RPMI7951 (cell line): ENCODE measurements around the gene DCDC2C. TPM values are rescaled to one million over a fixed set of nuclear protein-coding genes. Genes with fewer than 3 reads are reported as not detected.
"Not testable (repeated sequence)": the region's sequence is repeated elsewhere in the genome, so short reads cannot be mapped to it uniquely, and the experiment has no call there.

Source experiments
- DNase-seq: peaks from one replicate; pipeline ENCODE4 v3.0.0-alpha.2; 2012; ENCODE audit warnings: low read depth
- total RNA-seq: library from RNA; depleted of rRNA; stranded (reverse); fragments of >200 nt; shearing (Covaris generic); gene quantifications from 2 replicates; pipeline ENCODE4 v1.2.3, GENCODE V29; 2014; rRNA removed

Gene DCDC2C
- not detected in 2 replicates for total RNA-seq

- no peak for DNase-seq
These were observed at the start of gene DCDC2C for GRCh38 chr2:3703236-3703756. DCDC2C (plus strand) TSS chr2:3703575; CDS start chr2:3703752, 177 bp downstream.

GRCh38 chr2:3654011-3654410 is 49.4 kb upstream of the DCDC2C start:
- no peak for DNase-seq

- no peak for DNase-seq
These were observed 48.7 kb upstream of the DCDC2C start for GRCh38 chr2:3654531-3655225.

GRCh38 chr2:3655871-3656761 is 47.3 kb upstream of the DCDC2C start:
- no peak for DNase-seq

- peak; percentile 24 for DNase-seq
These were observed 46.3 kb upstream of the DCDC2C start for GRCh38 chr2:3656762-3657721.

GRCh38 chr2:3657881-3658280 is 45.5 kb upstream of the DCDC2C start, which contains the start of gene ALLC:
ALLC (plus strand) TSS chr2:3658200; CDS start chr2:3671158, 12,958 bp downstream.
- no peak for DNase-seq

GRCh38 chr2:3659447-3660432 is 43.6 kb upstream of the DCDC2C start:
- DNase-seq, result no peak

- not testable (repeated sequence) for DNase-seq
These were observed 42.7 kb upstream of the DCDC2C start for GRCh38 chr2:3660640-3661039.

- no peak for DNase-seq
These were observed 42.2 kb upstream of the DCDC2C start for GRCh38 chr2:3661149-3661660.

- peak; percentile 9 for DNase-seq
These were observed 41.1 kb upstream of the DCDC2C start for GRCh38 chr2:3662239-3662638.

- DNase-seq, result no peak
These were observed 39.3 kb upstream of the DCDC2C start for GRCh38 chr2:3664118-3664517.

- no peak for DNase-seq
These were observed 38.5 kb upstream of the DCDC2C start for GRCh38 chr2:3664925-3665324.

GRCh38 chr2:3665886-3666612 is 37.3 kb upstream of the DCDC2C start:
- DNase-seq, result no peak

GRCh38 chr2:3666613-3666975 is 36.8 kb upstream of the DCDC2C start:
- DNase-seq, result no peak

- no peak for DNase-seq
These were observed 36.2 kb upstream of the DCDC2C start for GRCh38 chr2:3667151-3667631.

GRCh38 chr2:3669656-3670055 is 33.7 kb upstream of the DCDC2C start:
- DNase-seq, result no peak

- no peak for DNase-seq
These were observed 33.0 kb upstream of the DCDC2C start for GRCh38 chr2:3670376-3670775.

GRCh38 chr2:3670941-3671340 is 32.4 kb upstream of the DCDC2C start:
- no peak for DNase-seq
